Caco-2 (cell line): ENCODE measurements around the gene TMEM217. TPM values are rescaled to one million over a fixed set of nuclear protein-coding genes. Genes with fewer than 3 reads are reported as not detected.

Source experiments
- BruUV-seq: library from RNA; stranded (reverse); fragments of 400-500 nt; replicated peaks from 2 replicates; lab custom pipeline; 2021; lab: Mats Ljungman, UMichigan
- CTCF ChIA-PET: fragments of 300-600 bp; sonication (Branson Sonifier 250); formaldehyde crosslinking; loops from one replicate; lab custom pipeline; 2022; ENCODE audit warnings: antibody characterized with exemption; lab: Charles Lee
- POLR2A ChIA-PET: fragments of 300-600 bp; sonication (Branson Sonifier 250); formaldehyde crosslinking; loops from one replicate; lab custom pipeline; 2022; ENCODE audit warnings: antibody characterized with exemption; lab: Charles Lee
- DNase-seq, 2 experiments: peaks; one replicate each; pipeline versions ENCODE4 v3.0.0 to v3.0.0-alpha.2; 2020 to 2022
- H3K27me3 ChIP-seq: replicated peaks from 2 replicates; pipeline ENCODE4 v1.6.0; 2011; ENCODE audit warnings: low read length; ENCODE audit not compliant: control insufficient read depth, insufficient read depth
- H3K36me3 ChIP-seq: 2 replicates; pipeline ENCODE4 v1.5.1; 2011; ENCODE audit warnings: low read length; ENCODE audit not compliant: control insufficient read depth, insufficient read depth
- H3K4me1 ChIP-seq: fragments of 250-450 bp; sonication (Bioruptor Pico); 2 replicates; pipeline ENCODE4 v1.5.1; 2020; ENCODE audit warnings: mild to moderate bottlenecking
- H3K4me3 ChIP-seq: 2 replicates; pipeline ENCODE4 v1.5.1; 2011; ENCODE audit warnings: low read depth, mild to moderate bottlenecking, control low read depth, low read length
- H3K9me3 ChIP-seq: fragments of 250-450 bp; sonication (Bioruptor Pico); 2 replicates; pipeline ENCODE4 v1.5.1; 2020; ENCODE audit warnings: mild to moderate bottlenecking, moderate library complexity
- H3K27ac Mint-ChIP-seq: one replicate; pipeline ENCODE4 v1.8.0; 2022; ENCODE audit warnings: mixed read lengths; ENCODE audit not compliant: unreplicated experiment
- H3K27me3 Mint-ChIP-seq: one replicate; pipeline ENCODE4 v1.8.0; 2022; ENCODE audit warnings: mixed read lengths; ENCODE audit not compliant: insufficient read depth, unreplicated experiment
- H3K36me3 Mint-ChIP-seq: one replicate; pipeline ENCODE4 v1.8.0; 2022; ENCODE audit warnings: mild to moderate bottlenecking, mixed read lengths; ENCODE audit not compliant: insufficient read depth, unreplicated experiment
- H3K4me1 Mint-ChIP-seq: one replicate; pipeline ENCODE4 v1.8.0; 2022; ENCODE audit warnings: low read depth, mixed read lengths; ENCODE audit not compliant: unreplicated experiment
- H3K4me3 Mint-ChIP-seq: one replicate; pipeline ENCODE4 v1.8.0; 2022; ENCODE audit warnings: mild to moderate bottlenecking, moderate library complexity, mixed read lengths; ENCODE audit not compliant: unreplicated experiment
- H3K9me3 Mint-ChIP-seq: one replicate; pipeline ENCODE4 v1.8.0; 2022; ENCODE audit warnings: mixed read lengths; ENCODE audit not compliant: unreplicated experiment
- intact Hi-C: fragments of 100-400 bp; cut with micrococcal nuclease; formaldehyde crosslinking; loops from one replicate; pipeline ENCODE4 v1.10.0; 2022; ENCODE audit not compliant: unreplicated experiment
- total RNA-seq: library from RNA; stranded (reverse); gene quantifications from 2 replicates; pipeline ENCODE4 v1.2.3, GENCODE V29; 2022
- TF ChIP-seq, protein P1 (sequence below), 2 experiments: fragments of 200-600 bp in 1 of 2; IDR thresholded peaks; 1 replicate in 1 of 2; 2 replicates in 1 of 2; pipeline versions ENCODE4 v1.5.1 to v1.8.0; 2011 to 2022; ENCODE audit warnings: antibody characterized with exemption in 1 of 2, control low read depth in 1 of 2, inconsistent platforms in 1 of 2, low read depth in 1 of 2, low read length in 1 of 2, mild to moderate bottlenecking in 1 of 2, moderate library complexity in 1 of 2; ENCODE audit not compliant: insufficient read depth in 1 of 2, severe bottlenecking in 1 of 2, unreplicated experiment in 1 of 2

Gene TMEM217
- total RNA-seq, 1 experiment from 2014 or later: 1.6 TPM

DNA sequence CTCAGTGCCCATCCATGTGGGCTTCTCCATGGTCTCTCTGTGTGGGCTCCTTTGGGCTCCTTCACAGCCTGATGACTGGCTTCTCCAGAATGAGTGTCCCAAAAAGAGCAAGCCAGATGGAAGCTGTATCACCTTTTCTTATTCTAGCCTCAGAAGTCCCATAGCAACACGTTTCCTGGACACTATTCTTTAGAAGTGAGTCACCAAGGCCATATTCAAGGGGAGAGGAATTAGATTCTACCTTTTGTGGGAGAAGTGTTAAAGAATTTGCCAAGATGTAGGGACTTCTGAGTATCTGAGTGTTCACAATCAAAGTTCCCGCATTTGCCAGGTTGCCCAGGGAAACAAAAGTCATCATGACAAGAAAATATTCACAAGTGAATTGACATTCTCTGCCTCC, 21.0 kb downstream of the TMEM217 start:
- CTCF ChIA-PET: no interaction called here
- no peaks in the 10 kb centered on the region for H3K36me3 Mint-ChIP-seq

DNA sequence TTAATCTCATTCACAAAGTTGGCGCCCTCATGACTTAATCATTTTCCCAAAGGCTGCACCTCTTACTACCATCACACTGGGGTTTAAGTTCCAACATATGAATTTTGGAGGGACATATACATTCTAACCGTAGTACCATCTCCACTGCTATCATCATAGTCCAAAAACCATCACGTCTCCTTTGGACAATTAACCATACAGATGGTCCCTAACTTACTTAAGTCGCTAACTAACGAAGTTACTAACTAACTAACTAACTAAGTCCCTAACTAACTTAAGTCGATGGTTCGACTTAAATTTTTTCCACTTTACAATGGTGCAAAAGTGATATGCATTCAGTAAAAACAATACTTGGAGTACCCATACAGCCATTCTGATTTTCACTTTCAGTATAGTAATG, 24.4 kb downstream of the TMEM217 start:
- intact Hi-C loops: no loop called here
- Histone ChIP-seq H3K9me3 (no peaks in the 10 kb centered on the region), H3K4me3 (no peak overlapping the region), H3K4me1 (peaks cover 11% of the 10 kb centered on the region), H3K36me3 (no peaks in the 10 kb centered on the region), H3K27me3 (no peaks in the 10 kb centered on the region)
- DNase-seq: no peak
- no peak overlapping the region for H3K4me3 Mint-ChIP-seq
- no peaks in the 10 kb centered on the region for H3K36me3 Mint-ChIP-seq
- TF ChIP-seq, protein P1, sequence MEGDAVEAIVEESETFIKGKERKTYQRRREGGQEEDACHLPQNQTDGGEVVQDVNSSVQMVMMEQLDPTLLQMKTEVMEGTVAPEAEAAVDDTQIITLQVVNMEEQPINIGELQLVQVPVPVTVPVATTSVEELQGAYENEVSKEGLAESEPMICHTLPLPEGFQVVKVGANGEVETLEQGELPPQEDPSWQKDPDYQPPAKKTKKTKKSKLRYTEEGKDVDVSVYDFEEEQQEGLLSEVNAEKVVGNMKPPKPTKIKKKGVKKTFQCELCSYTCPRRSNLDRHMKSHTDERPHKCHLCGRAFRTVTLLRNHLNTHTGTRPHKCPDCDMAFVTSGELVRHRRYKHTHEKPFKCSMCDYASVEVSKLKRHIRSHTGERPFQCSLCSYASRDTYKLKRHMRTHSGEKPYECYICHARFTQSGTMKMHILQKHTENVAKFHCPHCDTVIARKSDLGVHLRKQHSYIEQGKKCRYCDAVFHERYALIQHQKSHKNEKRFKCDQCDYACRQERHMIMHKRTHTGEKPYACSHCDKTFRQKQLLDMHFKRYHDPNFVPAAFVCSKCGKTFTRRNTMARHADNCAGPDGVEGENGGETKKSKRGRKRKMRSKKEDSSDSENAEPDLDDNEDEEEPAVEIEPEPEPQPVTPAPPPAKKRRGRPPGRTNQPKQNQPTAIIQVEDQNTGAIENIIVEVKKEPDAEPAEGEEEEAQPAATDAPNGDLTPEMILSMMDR (IDR thresholded peaks at IDR 0.05; ENCODE audit: insufficient read depth in 1 of 2, low read depth in 1 of 2, low read length in 1 of 2, severe bottlenecking in 1 of 2, unreplicated experiment in 1 of 2): no peak
- H3K4me1 Mint-ChIP-seq: peaks cover 12% of the 10 kb centered on the region
- no TSS peak for BruUV-seq
- ChIA-PET CTCF (no interaction called here), POLR2A (no interaction called here)
- no peaks in the 10 kb centered on the region for H3K9me3 Mint-ChIP-seq
- no peak overlapping the region for H3K27ac Mint-ChIP-seq
- H3K27me3 Mint-ChIP-seq: no peaks in the 10 kb centered on the region

More for the DNA sequence above, 21.0 kb downstream of the TMEM217 start:
- Histone ChIP-seq H3K4me1 (peaks cover 14% of the 10 kb centered on the region), H3K27me3 (no peaks in the 10 kb centered on the region), H3K36me3 (no peaks in the 10 kb centered on the region), H3K4me3 (no peak overlapping the region), H3K9me3 (no peaks in the 10 kb centered on the region)
- TF ChIP-seq, protein P1 (IDR thresholded peaks at IDR 0.05; ENCODE audit: insufficient read depth in 1 of 2, low read depth in 1 of 2, low read length in 1 of 2, severe bottlenecking in 1 of 2, unreplicated experiment in 1 of 2): no peak
- POLR2A ChIA-PET: no interaction called here
- no peak overlapping the region for H3K27ac Mint-ChIP-seq
- intact Hi-C loops: no loop called here
- DNase-seq: no peak
- H3K9me3 Mint-ChIP-seq: no peaks in the 10 kb centered on the region
- no TSS peak for BruUV-seq
- no peak overlapping the region for H3K4me3 Mint-ChIP-seq
- no peaks in the 10 kb centered on the region for H3K27me3 Mint-ChIP-seq
- H3K4me1 Mint-ChIP-seq: peaks cover 15% of the 10 kb centered on the region

DNA sequence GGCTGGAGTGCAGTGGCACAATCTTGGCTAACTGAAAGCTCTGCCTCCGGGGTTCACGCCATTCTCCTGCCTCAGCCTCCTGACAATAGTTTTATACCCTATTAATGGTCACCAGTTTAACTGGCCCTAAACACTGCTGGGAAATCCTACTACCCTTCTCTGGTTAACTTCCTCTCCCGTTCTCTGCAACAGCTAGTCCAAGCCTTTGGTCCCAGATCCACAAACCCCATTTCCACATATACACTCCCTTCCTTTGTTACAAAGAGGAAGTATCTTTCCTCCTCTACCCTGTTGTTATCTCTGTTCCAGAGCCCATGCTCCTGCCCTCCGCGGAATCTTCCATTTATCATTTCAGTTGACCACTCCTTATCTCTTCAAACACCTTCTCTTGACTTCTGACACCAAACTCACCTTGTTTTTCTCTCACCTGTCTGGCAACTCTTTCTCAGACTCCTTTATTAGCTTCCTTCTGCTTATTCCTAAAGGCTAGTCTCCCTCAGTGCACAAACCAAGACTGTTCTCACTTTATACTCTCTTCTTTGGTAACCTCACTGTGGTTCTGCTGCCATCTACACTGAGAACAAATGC, 25.4 kb downstream of the TMEM217 start:
- DNase-seq: no peak
- Mint-ChIP-seq H3K4me1 (peaks cover 12% of the 10 kb centered on the region), H3K27ac (peak overlapping the region; percentile 2), H3K36me3 (no peaks in the 10 kb centered on the region), H3K27me3 (no peaks in the 10 kb centered on the region), H3K9me3 (no peaks in the 10 kb centered on the region), H3K4me3 (no peak overlapping the region)
- Histone ChIP-seq H3K27me3 (no peaks in the 10 kb centered on the region), H3K9me3 (no peaks in the 10 kb centered on the region), H3K4me3 (no peak overlapping the region), H3K4me1 (peaks cover 11% of the 10 kb centered on the region), H3K36me3 (no peaks in the 10 kb centered on the region)
- POLR2A ChIA-PET: no interaction called here
- CTCF ChIA-PET: interaction anchor here (0.6 kb wide), 1 partner anchor 473 kb away, joined by 10 read pairs; no protein-coding TSS in a partner anchor
- intact Hi-C loops: no loop called here
- BruUV-seq: no TSS peak
- TF ChIP-seq, protein P1 (IDR thresholded peaks at IDR 0.05; ENCODE audit: insufficient read depth in 1 of 2, low read depth in 1 of 2, low read length in 1 of 2, severe bottlenecking in 1 of 2, unreplicated experiment in 1 of 2): no peak
